ENCODE data around the gene CHST14.

CHST14 gene

GRCh38 chr15:40500568-40501330, 30.0 kb downstream of the CHST14 start:
- DNase-seq (ENCODE audit: low read depth): no peak
- no peak for TF ChIP-seq CTCF (conservative IDR thresholded peaks at IDR 0.05; ENCODE audit: low read depth, low read length)
- no peak overlapping the region for H3K4me3 ChIP-seq (ENCODE audit: low read depth, low read length)

DNA sequence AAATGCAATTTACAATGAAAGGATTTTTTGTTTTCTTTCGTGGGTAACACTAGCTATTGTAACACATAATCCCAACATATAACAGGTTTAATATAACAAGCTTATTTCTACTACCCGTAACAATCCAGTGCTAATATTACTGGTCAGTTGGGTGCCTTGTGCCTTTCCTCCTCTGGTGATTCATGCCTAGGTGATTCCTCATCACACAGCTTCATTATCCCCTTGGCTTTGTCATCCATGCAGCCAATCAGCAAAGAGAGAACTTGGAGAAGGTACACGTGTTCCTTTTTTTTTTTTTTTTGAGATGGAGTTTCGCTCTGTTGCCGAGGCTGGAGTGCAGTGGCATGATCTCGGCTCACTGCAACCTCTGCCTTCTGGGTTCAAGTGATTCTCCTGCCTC, 30.7 kb downstream of the CHST14 start:
- DNase-seq (ENCODE audit: low read depth): no peak
- no peak overlapping the region for H3K4me3 ChIP-seq (ENCODE audit: low read depth, low read length)
- no peak for TF ChIP-seq CTCF (conservative IDR thresholded peaks at IDR 0.05; ENCODE audit: low read depth, low read length)

GRCh38 chr15:40506964-40507571, 36.3 kb downstream of the CHST14 start:
- TF ChIP-seq CTCF (conservative IDR thresholded peaks at IDR 0.05; ENCODE audit: low read depth, low read length): peak; percentile 87
- peak overlapping the region; percentile 34 for H3K4me3 ChIP-seq (ENCODE audit: low read depth, low read length)
- peak; percentile 76 for DNase-seq (ENCODE audit: low read depth)

DNA sequence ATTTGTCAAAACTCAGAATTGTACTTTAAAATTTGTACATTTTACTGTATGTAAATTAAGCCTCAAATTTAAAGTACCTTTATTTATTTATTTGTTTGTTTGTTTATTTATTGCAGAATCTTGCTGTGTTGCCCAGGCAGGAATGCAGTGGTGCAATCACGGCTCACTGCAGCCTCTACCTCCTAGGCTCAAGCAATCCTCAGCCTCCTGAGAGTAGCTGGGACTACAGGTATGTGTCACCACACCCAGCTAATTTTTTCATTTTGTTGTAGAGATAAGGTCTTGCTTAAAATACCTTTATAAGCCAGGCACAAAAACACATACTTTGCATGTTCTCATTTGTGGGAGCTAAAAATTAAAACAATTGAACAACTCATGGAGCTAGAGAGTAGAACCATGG, 37.4 kb downstream of the CHST14 start:
- no peak for TF ChIP-seq CTCF (conservative IDR thresholded peaks at IDR 0.05; ENCODE audit: low read depth, low read length)
- no peak for DNase-seq (ENCODE audit: low read depth)
- H3K4me3 ChIP-seq (ENCODE audit: low read depth, low read length): no peak overlapping the region

DNA sequence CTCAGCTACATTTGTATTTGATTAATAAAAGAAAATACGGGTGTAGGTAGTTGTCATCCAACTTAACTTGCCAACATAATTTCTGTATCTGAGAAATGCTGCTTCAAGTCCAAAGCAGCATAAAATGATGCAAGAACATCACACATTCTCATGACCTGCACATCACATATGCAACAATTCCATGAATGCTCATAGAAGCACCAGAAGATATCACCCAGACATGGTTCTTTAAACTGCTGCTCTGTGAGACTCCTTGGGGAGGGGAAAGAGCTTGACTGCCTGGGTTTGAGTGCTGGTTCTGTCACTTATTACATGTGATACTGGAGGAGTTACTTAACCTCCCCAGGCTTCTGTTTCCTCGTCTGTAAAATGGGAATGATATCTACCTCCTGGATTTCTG, 39.4 kb downstream of the CHST14 start:
- TF ChIP-seq CTCF (conservative IDR thresholded peaks at IDR 0.05; ENCODE audit: low read depth, low read length): no peak
- H3K4me3 ChIP-seq (ENCODE audit: low read depth, low read length): no peak overlapping the region
- DNase-seq (ENCODE audit: low read depth): peak; percentile 59

DNA sequence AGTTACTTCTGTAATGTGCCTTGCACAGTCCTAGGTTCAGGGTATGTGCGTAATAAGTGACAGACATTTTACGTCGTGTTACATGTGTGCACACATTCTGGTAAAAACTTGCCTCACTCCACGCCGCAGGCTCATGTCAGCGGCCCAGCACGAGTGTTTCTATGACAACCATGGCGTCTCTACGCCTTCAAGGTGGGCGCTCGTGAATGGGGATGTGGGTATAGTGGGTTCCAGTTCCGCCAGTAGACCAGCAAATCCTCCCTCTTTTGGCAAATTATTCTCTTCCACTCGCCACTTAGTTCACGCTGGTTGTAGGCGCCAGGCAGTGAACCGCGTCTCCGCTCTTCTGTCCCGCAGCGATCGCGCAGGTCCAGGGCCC, 40.3 kb downstream of the CHST14 start:
- no peak for TF ChIP-seq CTCF (conservative IDR thresholded peaks at IDR 0.05; ENCODE audit: low read depth, low read length)
- no peak for DNase-seq (ENCODE audit: low read depth)
- H3K4me3 ChIP-seq (ENCODE audit: low read depth, low read length): peak overlapping the region; percentile 60
